Measurements from ENCODE around the gene ARG1.

Gene ARG1

GRCh38 chr6:131549811-131550210 lies 23.2 kb upstream of the ARG1 start:
- no peak for TF ChIP-seq CTCF (IDR thresholded peaks at IDR 0.05)

- TF ChIP-seq CTCF (IDR thresholded peaks at IDR 0.05), result no peak
Measured at GRCh38 chr6:131551902-131552301, 21.1 kb upstream of the ARG1 start.

GRCh38 chr6:131552572-131552971 lies 20.5 kb upstream of the ARG1 start:
- TF ChIP-seq CTCF (IDR thresholded peaks at IDR 0.05), result no peak

GRCh38 chr6:131555992-131556391 lies 17.0 kb upstream of the ARG1 start:
- no peak for TF ChIP-seq CTCF (IDR thresholded peaks at IDR 0.05)

GRCh38 chr6:131558922-131559321 lies 14.1 kb upstream of the ARG1 start:
- TF ChIP-seq CTCF (IDR thresholded peaks at IDR 0.05), result no peak

GRCh38 chr6:131561925-131562707 lies 10.9 kb upstream of the ARG1 start:
- no peak for TF ChIP-seq CTCF (IDR thresholded peaks at IDR 0.05)

- no peak for TF ChIP-seq CTCF (IDR thresholded peaks at IDR 0.05)
Measured at GRCh38 chr6:131565056-131565455, 8.0 kb upstream of the ARG1 start.

GRCh38 chr6:131568726-131569125 lies 4.3 kb upstream of the ARG1 start:
- no peak for TF ChIP-seq CTCF (IDR thresholded peaks at IDR 0.05)
